HepG2 (cell line): ENCODE results near the gene ULBP1.

Source experiments
- AGO2 ChIP-seq: fragments of 200-400 bp; formaldehyde crosslinking; optimal IDR thresholded peaks from 2 replicates; pipeline ENCODE3; 2017; ENCODE audit warnings: mild to moderate bottlenecking, low read depth, low read length, moderate library complexity
- CC2D1A ChIP-seq: sonication (generic); formaldehyde crosslinking; IDR thresholded peaks from 2 replicates; pipeline ENCODE4 v1.8.1; 2023; ENCODE audit warnings: mild to moderate bottlenecking, missing genetic modification reagents
- CTCF ChIP-seq: sonication (generic); formaldehyde crosslinking; IDR thresholded peaks from 2 replicates; pipeline ENCODE4 v1.5.0; 2020; ENCODE audit warnings: mild to moderate bottlenecking, missing genetic modification reagents, moderate library complexity
- FLYWCH1 ChIP-seq: sonication (generic); formaldehyde crosslinking; IDR thresholded peaks from 2 replicates; pipeline ENCODE4 v1.8.1; 2023; ENCODE audit warnings: mild to moderate bottlenecking, missing genetic modification reagents
- GABPA ChIP-seq, 2 experiments: IDR thresholded peaks; 2 replicates each; pipeline ENCODE4 v1.6.1; 2011 to 2016; ENCODE audit warnings: low read depth in 2 of 2, low read length in 1 of 2, missing biosample characterization in 1 of 2, missing genetic modification characterization in 1 of 2
- JUND ChIP-seq: sonication (generic); formaldehyde crosslinking; IDR thresholded peaks from 2 replicates; pipeline ENCODE4 v1.8.0; 2022; ENCODE audit warnings: mild to moderate bottlenecking, missing genetic modification reagents
- RFX5 ChIP-seq: IDR thresholded peaks from 2 replicates; pipeline ENCODE4 v1.6.1; 2011; ENCODE audit warnings: low read depth, low read length, improper control_type of control experiment
- ZNF121 ChIP-seq: sonication (generic); formaldehyde crosslinking; IDR thresholded peaks from 2 replicates; pipeline ENCODE4 v1.5.0; 2020; ENCODE audit warnings: mild to moderate bottlenecking, missing genetic modification reagents
- ZNF160 ChIP-seq: sonication (generic); formaldehyde crosslinking; IDR thresholded peaks from 2 replicates; pipeline ENCODE4 v1.8.0; 2022; ENCODE audit warnings: mild to moderate bottlenecking, inconsistent platforms, missing genetic modification reagents
- ZNF280D ChIP-seq: sonication (generic); formaldehyde crosslinking; IDR thresholded peaks from 2 replicates; pipeline ENCODE4 v1.5.1; 2020; ENCODE audit warnings: mild to moderate bottlenecking, missing genetic modification reagents
- ZNF567 ChIP-seq: sonication (generic); formaldehyde crosslinking; IDR thresholded peaks from 2 replicates; pipeline ENCODE4 v1.8.1; 2023; ENCODE audit warnings: mild to moderate bottlenecking, missing genetic modification reagents, borderline replicate concordance
- ZNF83 ChIP-seq: sonication (generic); formaldehyde crosslinking; IDR thresholded peaks from 2 replicates; pipeline ENCODE4 v1.4.0; 2020; ENCODE audit warnings: missing genetic modification reagents, mild to moderate bottlenecking, borderline replicate concordance

- TF ChIP-seq ZNF83 (CRISPR knock-in tag) (no peak), JUND (CRISPR knock-in tag) (no peak), CTCF (peak; percentile 13; the same call in 1 of the 2 replicates), ZNF160 (CRISPR knock-in tag) (no peak), RFX5 (no peak), FLYWCH1 (no peak), GABPA (IDR thresholded peaks at IDR 0.05; ENCODE audit: low read depth, low read length) (no peak), GABPA (CRISPR knock-in tag; IDR thresholded peaks at IDR 0.05; ENCODE audit: low read depth) (no peak), ZNF567 (CRISPR knock-in tag) (no peak), CC2D1A (no peak), AGO2 (no peak), ZNF280D (no peak), ZNF121 (CRISPR knock-in tag) (no peak)
These were observed 1.9 kb upstream of the ULBP1 start for GRCh38 chr6:149961728-149962425.
